HS-27A (cell line): ENCODE data around the gene EMCN.
"Not testable (repeated sequence)": the region's sequence is repeated elsewhere in the genome, so short reads cannot be mapped to it uniquely, and the experiment has no call there.

Experiments
- DNase-seq: peaks from one replicate; pipeline ENCODE4 v3.0.0-alpha.2; 2012; ENCODE audit warnings: low read depth, missing footprints

Gene EMCN

DNA sequence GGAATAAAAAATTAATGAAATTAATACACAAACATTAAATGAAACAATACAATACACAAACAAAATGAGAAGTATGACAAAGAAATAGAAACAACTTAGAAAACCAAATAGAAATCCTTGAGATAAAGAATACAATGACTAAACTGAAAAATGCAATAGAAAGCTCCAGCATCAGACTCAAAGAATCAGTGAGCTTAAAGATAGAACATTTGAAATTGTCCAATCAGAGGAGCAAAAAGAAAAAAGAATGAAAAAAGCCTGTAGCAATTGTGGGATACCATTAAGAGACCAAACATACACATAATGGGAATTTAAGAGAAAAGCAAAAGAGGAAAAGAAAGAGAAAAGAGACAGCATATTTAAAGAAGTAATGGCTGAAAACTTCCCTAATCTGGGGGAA, 25.7 kb downstream of the EMCN start:
- DNase-seq: no peak

DNA sequence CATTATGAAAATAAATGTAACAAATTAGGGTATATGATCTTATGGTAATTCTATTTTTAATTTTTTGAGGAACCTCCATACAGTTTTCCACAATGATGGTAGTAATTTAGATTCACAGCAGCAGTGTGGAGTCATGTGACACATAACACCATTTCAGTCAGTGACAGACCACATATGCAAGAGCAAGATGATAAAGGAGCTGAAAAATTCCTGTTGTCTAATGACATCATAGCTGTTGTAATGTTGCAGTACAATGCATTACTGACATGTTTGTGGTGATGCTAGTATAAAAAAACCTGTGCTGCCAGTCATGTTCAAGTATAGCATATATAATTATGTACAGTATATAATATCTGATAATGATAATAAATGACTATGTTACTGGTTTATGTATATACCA, 28.5 kb downstream of the EMCN start:
- no peak for DNase-seq

- DNase-seq: no peak
Observed at GRCh38 chr4:100486496-100486895, 31.3 kb downstream of the EMCN start.

- DNase-seq: no peak
Observed at GRCh38 chr4:100483796-100484195, 34.0 kb downstream of the EMCN start.

DNA sequence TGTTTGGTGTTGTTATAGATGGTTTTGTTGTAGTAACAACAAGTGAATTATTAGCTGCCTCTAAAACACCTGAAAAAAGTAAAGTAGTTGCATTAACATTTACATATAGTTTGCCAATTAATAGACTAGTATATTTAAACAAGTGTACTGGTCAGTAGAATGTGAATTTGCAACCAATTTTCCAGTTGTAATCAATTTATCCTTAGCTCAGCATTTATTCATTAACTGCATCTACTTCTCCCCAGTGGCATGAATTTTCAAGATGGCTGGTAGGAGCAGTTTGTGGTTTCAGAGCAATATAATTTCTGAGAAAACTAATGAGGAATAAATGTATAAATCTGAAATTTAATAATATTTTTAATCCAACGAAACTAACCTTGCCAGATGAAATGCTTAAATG, 37.9 kb downstream of the EMCN start:
- DNase-seq: no peak

GRCh38 chr4:100469555-100469954, 48.3 kb downstream of the EMCN start:
- DNase-seq: no peak

GRCh38 chr4:100466501-100466900, 51.3 kb downstream of the EMCN start:
- DNase-seq: no peak

GRCh38 chr4:100461807-100462605, 55.8 kb downstream of the EMCN start:
- peak; percentile 19 for DNase-seq

- DNase-seq: no peak
Observed at GRCh38 chr4:100450449-100450848, 67.4 kb downstream of the EMCN start.

GRCh38 chr4:100431416-100431815, 86.4 kb downstream of the EMCN start:
- no peak for DNase-seq

GRCh38 chr4:100430451-100430850, 87.4 kb downstream of the EMCN start:
- no peak for DNase-seq

DNA sequence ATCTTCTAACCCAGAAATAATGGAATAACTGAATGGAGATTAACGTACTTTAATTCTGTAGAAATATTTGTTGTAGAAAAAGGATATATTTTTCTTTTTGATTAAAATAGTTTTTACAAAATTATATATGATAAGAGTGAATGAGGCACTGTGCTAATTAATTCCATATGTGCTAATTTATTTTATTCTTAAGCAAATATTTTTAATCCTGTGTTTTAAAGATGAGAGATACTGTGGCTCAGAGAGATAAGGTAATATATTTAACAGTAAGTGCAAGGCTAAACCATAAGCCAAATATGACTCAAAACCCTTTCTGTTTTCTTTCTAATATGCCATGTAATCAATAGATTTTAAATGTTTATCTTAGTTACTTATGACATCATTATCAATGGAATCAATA, 88.2 kb downstream of the EMCN start:
- no peak for DNase-seq

- no peak for DNase-seq
Observed at GRCh38 chr4:100428051-100428450, 89.8 kb downstream of the EMCN start.

- no peak for DNase-seq
Observed at GRCh38 chr4:100424376-100424775, 93.4 kb downstream of the EMCN start.

DNA sequence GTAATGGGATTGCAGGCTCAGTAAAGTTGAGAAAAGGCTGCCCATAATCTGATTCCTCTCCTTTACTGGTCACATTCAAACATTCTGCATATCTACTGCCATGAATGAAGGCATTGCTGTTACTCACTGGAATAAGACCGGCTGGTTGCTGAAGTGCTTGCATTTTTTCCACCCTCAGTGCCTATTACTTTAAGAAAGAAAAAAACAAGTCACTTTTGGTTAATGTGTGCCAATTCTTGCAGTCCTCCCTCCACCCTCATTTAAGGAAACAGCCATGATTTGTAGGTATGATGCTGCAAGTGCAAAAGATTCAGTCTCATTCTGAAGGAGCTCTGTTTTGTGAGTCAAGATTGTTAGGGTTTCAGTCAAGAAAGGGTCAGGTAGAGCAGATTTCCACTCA, 94.9 kb downstream of the EMCN start:
- no peak for DNase-seq

- DNase-seq: no peak
Observed at GRCh38 chr4:100421361-100421978, 96.4 kb downstream of the EMCN start.

DNA sequence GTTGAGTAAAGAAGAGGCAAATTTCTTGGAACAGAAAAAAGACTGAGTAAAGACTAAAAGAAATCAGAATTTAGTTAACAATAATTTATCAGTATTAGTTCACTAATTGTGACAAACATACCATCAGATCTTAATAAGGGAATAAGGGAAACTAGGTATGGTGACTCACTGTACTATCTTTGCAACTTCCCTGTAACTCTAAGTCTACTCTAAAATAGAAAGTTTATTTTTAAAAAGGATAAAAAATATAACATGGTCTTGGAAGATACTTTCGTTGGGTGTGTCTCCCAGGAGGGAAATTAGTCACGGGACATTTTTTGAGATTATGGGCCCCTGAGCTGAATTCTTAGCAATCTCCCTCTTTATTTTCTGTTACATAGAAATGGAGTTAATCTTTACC, 97.3 kb downstream of the EMCN start:
- DNase-seq: no peak

DNA sequence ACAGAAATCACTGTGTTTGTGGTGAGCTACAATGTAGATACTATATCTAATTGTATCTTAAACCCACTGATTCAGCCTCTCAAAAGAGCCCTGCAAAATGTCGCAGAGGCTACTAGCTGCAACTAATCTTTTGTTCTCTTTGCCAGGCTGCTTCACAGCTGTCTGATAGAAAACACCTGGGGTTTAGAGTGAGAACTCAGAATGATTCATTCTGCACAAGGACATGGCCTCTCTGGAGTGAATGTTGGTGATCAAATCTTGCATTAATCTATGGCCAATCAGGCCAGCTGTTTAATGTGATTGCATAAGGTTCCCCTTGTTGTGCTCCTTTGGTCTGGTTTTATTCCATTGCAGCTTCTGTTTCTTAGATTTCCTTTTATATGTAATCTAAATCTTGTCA, 100.3 kb downstream of the EMCN start:
- DNase-seq: no peak

DNA sequence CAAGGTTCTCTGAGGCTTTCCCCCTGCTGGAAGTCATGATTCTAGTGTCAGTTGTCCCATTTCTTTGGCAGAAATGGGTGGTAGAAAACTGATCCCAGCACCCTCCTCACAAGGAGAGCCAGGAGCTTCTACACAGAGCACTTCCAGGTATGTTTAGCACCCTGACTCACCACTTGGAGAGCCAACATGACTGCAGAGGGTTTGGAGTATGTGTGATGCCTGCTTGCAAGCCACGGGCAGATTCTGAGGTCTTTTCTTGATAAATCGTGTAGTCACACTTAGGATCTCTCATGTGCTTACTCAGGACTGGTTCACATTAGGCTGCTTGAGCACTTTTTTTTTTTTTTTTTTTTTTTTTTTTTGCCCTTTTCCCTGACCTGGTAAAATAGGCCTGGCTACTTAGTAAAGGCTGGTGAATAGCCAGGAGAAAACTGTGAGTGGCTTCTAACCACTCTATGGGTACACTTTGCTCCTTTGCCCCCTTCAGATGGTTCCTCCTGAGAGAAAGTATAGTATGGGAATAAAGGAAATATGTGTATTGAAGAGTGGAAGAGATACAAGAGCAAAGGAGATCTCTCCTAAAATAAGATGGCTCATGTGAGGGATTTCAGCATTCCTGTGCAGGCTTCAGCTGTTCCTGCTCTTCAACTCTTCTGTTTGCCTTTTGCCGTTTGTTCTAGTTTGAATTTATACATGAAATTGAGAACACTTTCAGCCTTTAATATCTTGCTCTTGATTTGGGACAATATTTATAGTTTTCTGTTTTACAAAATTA, 103.6 kb downstream of the EMCN start:
- no peak for DNase-seq

DNA sequence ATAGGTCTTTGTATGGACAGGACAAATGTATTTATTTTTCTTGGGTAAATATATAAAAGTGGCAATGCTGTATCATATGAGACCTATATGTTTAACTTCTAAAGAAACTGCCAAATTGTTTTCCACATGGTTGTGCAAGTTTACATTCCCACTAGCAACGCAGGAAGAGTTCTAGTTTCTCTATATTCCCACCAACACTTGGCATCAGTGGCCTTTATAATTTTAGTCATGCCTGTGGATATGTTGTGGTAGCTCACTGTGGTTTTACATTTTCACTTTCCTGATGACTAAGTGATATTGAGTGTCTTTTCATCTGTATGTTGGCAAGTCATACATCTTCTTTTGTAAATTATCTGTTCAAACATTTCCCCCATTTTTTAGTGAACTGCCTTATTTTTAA, 126.0 kb downstream of the EMCN start:
- peak; percentile 2 for DNase-seq

GRCh38 chr4:100391086-100391485, 126.7 kb downstream of the EMCN start:
- no peak for DNase-seq

GRCh38 chr4:100386270-100386669, 131.6 kb downstream of the EMCN start:
- DNase-seq: no peak

GRCh38 chr4:100380401-100380800, 137.4 kb downstream of the EMCN start:
- not testable (repeated sequence) for DNase-seq
